Fibroblast of lung (primary cell): ENCODE data around the gene TMEM120A. TPM values are rescaled to one million over a fixed set of nuclear protein-coding genes. Genes with fewer than 3 reads are reported as not detected.

ENCODE experiments used
- DNase-seq, 2 donors: peaks; one replicate each; pipeline versions ENCODE4 v3.0.0 to v3.0.0-alpha.2; 2010; ENCODE audit warnings: low read depth in 2 of 2
- H2AFZ ChIP-seq: 2 replicates; pipeline ENCODE4 v1.5.1; 2012; ENCODE audit warnings: low read length, control low read depth, inconsistent platforms
- H3K27ac ChIP-seq: 2 replicates; pipeline ENCODE4 v1.5.1; 2011; ENCODE audit warnings: low read length, control low read depth; ENCODE audit not compliant: insufficient read depth
- H3K27me3 ChIP-seq: 2 replicates; pipeline ENCODE4 v1.5.1; 2011; ENCODE audit warnings: mild to moderate bottlenecking, low read length; ENCODE audit not compliant: control insufficient read depth, insufficient read depth
- H3K36me3 ChIP-seq: 2 replicates; pipeline ENCODE4 v1.5.1; 2011; ENCODE audit warnings: low read length; ENCODE audit not compliant: control insufficient read depth, insufficient read depth
- H3K4me1 ChIP-seq: 2 replicates; pipeline ENCODE4 v1.5.1; 2011; ENCODE audit warnings: low read length; ENCODE audit not compliant: control insufficient read depth, insufficient read depth; ENCODE audit errors: extremely low read depth
- H3K4me2 ChIP-seq: 2 replicates; pipeline ENCODE4 v1.5.1; 2011; ENCODE audit warnings: low read length, control low read depth; ENCODE audit not compliant: insufficient read depth; ENCODE audit errors: extremely low read depth
- H3K4me3 ChIP-seq, 4 experiments: fragments of 200-600 bp in 1 of 4; sonication (generic) in 1 of 4; replicated peaks in 1 of 4; 2 replicates each; pipeline ENCODE4 v1.5.1; 2011 to 2016; ENCODE audit warnings: low read length in 4 of 4, low read depth in 3 of 4, mild to moderate bottlenecking in 3 of 4, control low read depth in 2 of 4, inconsistent platforms in 1 of 4, mixed read lengths in 1 of 4; ENCODE audit not compliant: insufficient read depth in 1 of 4; ENCODE audit errors: control extremely low read depth in 1 of 4
- H3K79me2 ChIP-seq: 2 replicates; pipeline ENCODE4 v1.5.1; 2012; ENCODE audit warnings: mild to moderate bottlenecking, low read length, inconsistent platforms; ENCODE audit not compliant: control insufficient read depth, insufficient read depth
- H3K9ac ChIP-seq: 2 replicates; pipeline ENCODE4 v1.5.1; 2011; ENCODE audit warnings: mild to moderate bottlenecking, low read length, control low read depth; ENCODE audit not compliant: insufficient read depth
- H3K9me3 ChIP-seq: 2 replicates; pipeline ENCODE4 v1.5.1; 2012; ENCODE audit warnings: low read depth, low read length; ENCODE audit not compliant: control insufficient read depth, insufficient read depth
- H4K20me1 ChIP-seq: 2 replicates; pipeline ENCODE4 v1.5.1; 2011; ENCODE audit warnings: low read length; ENCODE audit not compliant: control insufficient read depth, insufficient read depth; ENCODE audit errors: extremely low read depth
- EZH2 ChIP-seq: IDR thresholded peaks from 2 replicates; pipeline ENCODE4 v1.5.1; 2012; ENCODE audit warnings: low read length, control low read depth, mild to moderate bottlenecking; ENCODE audit errors: missing control alignments
- polyA plus RNA-seq, 2 donors: library from polyadenylated mRNA; depleted of rRNA in 1 of 2; stranded (reverse) in 1 of 2; unstranded in 1 of 2; fragments of >200 nt; gene quantifications; 2 replicates each; pipeline ENCODE4 v1.2.1, GENCODE V29; 2011 to 2012; ENCODE audit warnings: missing spikeins in 1 of 2
- total RNA-seq: library from RNA; depleted of rRNA; stranded (reverse); fragments of >200 nt; gene quantifications from 2 replicates; pipeline ENCODE4 v1.2.1, GENCODE V29; 2014
- TF ChIP-seq, protein P1 (sequence below), 2 donors: IDR thresholded peaks in 1 of 2; conservative IDR thresholded peaks in 1 of 2; 1 replicate in 1 of 2; 2 replicates in 1 of 2; pipeline ENCODE4 v1.5.1; 2011 to 2012; ENCODE audit warnings: low read length in 2 of 2, control low read depth in 1 of 2, inconsistent platforms in 1 of 2, low read depth in 1 of 2, mild to moderate bottlenecking in 1 of 2

Gene TMEM120A
- total and polyA plus RNA-seq, 2 donors (not counting 1 experiment from before 2014, with no cell fraction given), result 56.1 to 62.3 TPM

DNA sequence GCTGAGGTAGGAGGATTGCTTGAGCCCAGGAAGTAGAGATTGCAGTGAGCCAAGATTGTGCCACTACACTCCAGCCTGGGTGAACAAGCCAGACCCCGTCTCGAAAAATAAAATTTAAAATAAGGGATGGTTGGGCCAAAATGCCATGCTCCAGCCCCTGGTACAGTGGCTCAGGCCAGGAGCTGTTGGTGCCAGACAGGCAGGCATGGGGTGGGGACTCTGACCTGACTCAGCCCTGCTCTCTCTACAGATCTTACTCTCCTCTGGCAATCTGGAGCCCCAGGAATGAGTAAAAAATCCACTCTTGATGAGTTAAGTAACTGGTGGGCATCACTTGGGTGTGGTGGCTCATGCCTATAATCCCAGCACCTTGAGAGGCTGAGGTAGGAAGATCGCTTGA, 8.4 kb upstream of the TMEM120A start:
- no peaks in the 10 kb centered on the region for H3K27me3 ChIP-seq
- H3K4me2 ChIP-seq, result no peak overlapping the region
- no peaks in the 10 kb centered on the region for H4K20me1 ChIP-seq
- TF ChIP-seq, protein P1, sequence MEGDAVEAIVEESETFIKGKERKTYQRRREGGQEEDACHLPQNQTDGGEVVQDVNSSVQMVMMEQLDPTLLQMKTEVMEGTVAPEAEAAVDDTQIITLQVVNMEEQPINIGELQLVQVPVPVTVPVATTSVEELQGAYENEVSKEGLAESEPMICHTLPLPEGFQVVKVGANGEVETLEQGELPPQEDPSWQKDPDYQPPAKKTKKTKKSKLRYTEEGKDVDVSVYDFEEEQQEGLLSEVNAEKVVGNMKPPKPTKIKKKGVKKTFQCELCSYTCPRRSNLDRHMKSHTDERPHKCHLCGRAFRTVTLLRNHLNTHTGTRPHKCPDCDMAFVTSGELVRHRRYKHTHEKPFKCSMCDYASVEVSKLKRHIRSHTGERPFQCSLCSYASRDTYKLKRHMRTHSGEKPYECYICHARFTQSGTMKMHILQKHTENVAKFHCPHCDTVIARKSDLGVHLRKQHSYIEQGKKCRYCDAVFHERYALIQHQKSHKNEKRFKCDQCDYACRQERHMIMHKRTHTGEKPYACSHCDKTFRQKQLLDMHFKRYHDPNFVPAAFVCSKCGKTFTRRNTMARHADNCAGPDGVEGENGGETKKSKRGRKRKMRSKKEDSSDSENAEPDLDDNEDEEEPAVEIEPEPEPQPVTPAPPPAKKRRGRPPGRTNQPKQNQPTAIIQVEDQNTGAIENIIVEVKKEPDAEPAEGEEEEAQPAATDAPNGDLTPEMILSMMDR (conservative IDR thresholded peaks at IDR 0.05 in 1 of 2, IDR thresholded peaks at IDR 0.05 in 1 of 2; ENCODE audit: low read depth in 1 of 2, low read length in 2 of 2), result no peak
- TF ChIP-seq EZH2, result no peak
- no peaks in the 10 kb centered on the region for H3K79me2 ChIP-seq
- H3K9me3 ChIP-seq, result no peaks in the 10 kb centered on the region
- no peak overlapping the region for H3K27ac ChIP-seq
- H3K36me3 ChIP-seq, result peaks cover 11% of the 10 kb centered on the region
- no peak for DNase-seq
- no peak overlapping the region for H3K4me3 ChIP-seq
- no peak overlapping the region for H2AFZ ChIP-seq
- no peaks in the 10 kb centered on the region for H3K4me1 ChIP-seq
- no peak overlapping the region for H3K9ac ChIP-seq

GRCh38 chr7:76002139-76002538, 7.7 kb upstream of the TMEM120A start:
- no peaks in the 10 kb centered on the region for H4K20me1 ChIP-seq

GRCh38 chr7:76000566-76000965, 6.2 kb upstream of the TMEM120A start:
- no peaks in the 10 kb centered on the region for H3K79me2 ChIP-seq
- H3K4me1 ChIP-seq, result no peaks in the 10 kb centered on the region
- no peak overlapping the region for H3K4me3 ChIP-seq
- no peak overlapping the region for H3K4me2 ChIP-seq
- no peaks in the 10 kb centered on the region for H3K27me3 ChIP-seq
- H3K27ac ChIP-seq, result no peak overlapping the region
- H3K9me3 ChIP-seq, result no peaks in the 10 kb centered on the region
- DNase-seq, result no peak
- no peak for TF ChIP-seq EZH2
- TF ChIP-seq, protein P1 (conservative IDR thresholded peaks at IDR 0.05 in 1 of 2, IDR thresholded peaks at IDR 0.05 in 1 of 2; ENCODE audit: low read depth in 1 of 2, low read length in 2 of 2), result no peak
- no peaks in the 10 kb centered on the region for H4K20me1 ChIP-seq
- no peak overlapping the region for H3K9ac ChIP-seq
- H3K36me3 ChIP-seq, result peaks cover 16% of the 10 kb centered on the region
- H2AFZ ChIP-seq, result no peak overlapping the region

More at GRCh38 chr7:76002139-76002538, 7.7 kb upstream of the TMEM120A start:
- no peaks in the 10 kb centered on the region for H3K79me2 ChIP-seq
- TF ChIP-seq, protein P1 (conservative IDR thresholded peaks at IDR 0.05 in 1 of 2, IDR thresholded peaks at IDR 0.05 in 1 of 2; ENCODE audit: low read depth in 1 of 2, low read length in 2 of 2), result no peak
- TF ChIP-seq EZH2, result no peak
- H3K27ac ChIP-seq, result no peak overlapping the region
- no peaks in the 10 kb centered on the region for H3K27me3 ChIP-seq
- peaks cover 11% of the 10 kb centered on the region for H3K36me3 ChIP-seq
- no peak overlapping the region for H3K9ac ChIP-seq
- H2AFZ ChIP-seq, result no peak overlapping the region
- DNase-seq, result no peak
- H3K9me3 ChIP-seq, result no peaks in the 10 kb centered on the region
- no peaks in the 10 kb centered on the region for H3K4me1 ChIP-seq
- H3K4me2 ChIP-seq, result no peak overlapping the region
- H3K4me3 ChIP-seq, result no peak overlapping the region
